Prostate gland (tissue), 2 donors: ENCODE measurements around the gene ARL4A.

Source experiments
- POLR2AphosphoS5 ChIP-seq: sonication (generic); formaldehyde crosslinking; IDR thresholded peaks from one replicate; pipeline ENCODE4 v1.6.1; 2017; ENCODE audit warnings: antibody characterized with exemption
- TF ChIP-seq, protein P1 (sequence below), 4 experiments: fragments of 200-600 bp in 2 of 4; fragments of 450-650 bp in 2 of 4; sonication (generic) in 2 of 4; IDR thresholded peaks; 1 replicate in 3 of 4; 2 replicates in 1 of 4; pipeline ENCODE4 v1.5.1; 2016 to 2019; ENCODE audit warnings: antibody characterized with exemption in 4 of 4, mild to moderate bottlenecking in 2 of 4, moderate library complexity in 2 of 4

DNA sequence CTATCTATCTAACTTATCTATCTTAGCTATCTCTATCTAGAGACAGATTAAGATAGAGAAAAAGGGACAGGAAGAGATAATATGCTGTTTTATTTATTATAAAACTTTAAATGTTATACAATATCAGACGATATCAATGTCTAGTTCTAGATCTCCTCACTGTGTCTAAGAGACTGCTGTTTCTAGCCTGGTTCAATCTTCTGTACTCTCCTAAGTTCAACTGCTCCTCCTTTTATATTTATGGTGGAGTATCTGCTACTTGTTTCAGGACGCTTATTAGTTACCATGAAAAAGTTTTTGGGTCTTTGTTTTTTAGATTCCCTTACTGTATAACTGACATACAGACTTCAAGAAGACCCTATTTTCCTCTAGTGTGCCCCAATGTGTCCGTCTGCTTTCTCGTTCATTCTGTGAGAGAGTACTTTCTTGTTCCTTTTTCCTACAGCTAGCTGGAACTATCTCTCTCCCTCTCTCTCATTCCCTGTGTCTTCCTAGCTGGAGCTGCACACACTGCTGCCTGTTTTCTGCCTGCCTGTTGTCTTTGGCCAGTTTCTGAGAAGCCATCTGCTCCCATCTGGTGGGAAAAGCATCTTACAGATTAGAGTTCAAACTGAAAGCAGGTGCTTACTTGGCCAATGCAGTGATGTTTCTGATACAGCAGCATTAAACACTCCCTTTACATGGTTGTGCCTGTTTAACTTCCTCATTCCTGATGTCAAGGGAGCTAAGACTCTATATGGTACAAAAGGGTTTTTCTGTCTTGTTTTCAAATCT is 49.4 kb upstream of the ARL4A start:
- TF ChIP-seq, protein P1, sequence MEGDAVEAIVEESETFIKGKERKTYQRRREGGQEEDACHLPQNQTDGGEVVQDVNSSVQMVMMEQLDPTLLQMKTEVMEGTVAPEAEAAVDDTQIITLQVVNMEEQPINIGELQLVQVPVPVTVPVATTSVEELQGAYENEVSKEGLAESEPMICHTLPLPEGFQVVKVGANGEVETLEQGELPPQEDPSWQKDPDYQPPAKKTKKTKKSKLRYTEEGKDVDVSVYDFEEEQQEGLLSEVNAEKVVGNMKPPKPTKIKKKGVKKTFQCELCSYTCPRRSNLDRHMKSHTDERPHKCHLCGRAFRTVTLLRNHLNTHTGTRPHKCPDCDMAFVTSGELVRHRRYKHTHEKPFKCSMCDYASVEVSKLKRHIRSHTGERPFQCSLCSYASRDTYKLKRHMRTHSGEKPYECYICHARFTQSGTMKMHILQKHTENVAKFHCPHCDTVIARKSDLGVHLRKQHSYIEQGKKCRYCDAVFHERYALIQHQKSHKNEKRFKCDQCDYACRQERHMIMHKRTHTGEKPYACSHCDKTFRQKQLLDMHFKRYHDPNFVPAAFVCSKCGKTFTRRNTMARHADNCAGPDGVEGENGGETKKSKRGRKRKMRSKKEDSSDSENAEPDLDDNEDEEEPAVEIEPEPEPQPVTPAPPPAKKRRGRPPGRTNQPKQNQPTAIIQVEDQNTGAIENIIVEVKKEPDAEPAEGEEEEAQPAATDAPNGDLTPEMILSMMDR (IDR thresholded peaks at IDR 0.05), result no peak
- TF ChIP-seq POLR2AphosphoS5, result no peak
